ENCODE results near the gene ASMTL.
"Not testable (repeated sequence)": the region's sequence is repeated elsewhere in the genome, so short reads cannot be mapped to it uniquely, and the experiment has no call there.

The ASMTL gene

GRCh38 chrX:1385253-1386223 lies 67.2 kb downstream of the ASMTL start:
- DNase-seq = no peak

DNA sequence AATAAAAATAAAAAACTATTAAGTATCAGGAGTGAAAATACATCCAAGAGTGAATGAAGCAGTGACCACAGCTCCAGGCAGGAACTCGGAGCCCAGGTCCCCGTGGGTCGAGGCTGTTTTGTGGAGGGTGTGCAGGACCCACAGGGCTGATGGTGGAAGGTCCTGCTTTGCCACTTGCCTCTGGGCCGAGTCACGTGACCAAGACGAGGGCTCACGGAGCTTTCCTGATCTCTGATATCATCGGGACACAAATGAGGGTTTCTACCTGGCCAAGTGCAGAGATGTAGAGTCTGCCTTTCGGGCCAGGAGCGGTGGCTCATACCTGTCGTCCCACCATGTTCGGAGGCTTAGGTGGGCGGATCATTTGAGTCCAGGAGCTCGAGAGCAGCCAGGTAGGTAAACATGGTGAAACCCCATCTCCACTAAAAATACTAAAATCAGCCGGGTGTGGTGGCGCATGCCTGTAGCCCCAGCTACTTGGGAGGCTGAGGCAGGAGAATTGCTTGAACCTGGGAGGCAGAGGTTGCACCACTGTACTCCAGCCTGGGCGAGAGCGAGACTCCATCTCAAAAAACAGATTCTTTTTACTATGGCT lies 68.0 kb downstream of the ASMTL start:
- DNase-seq = no peak

GRCh38 chrX:1380672-1381233 lies 72.0 kb downstream of the ASMTL start:
- DNase-seq = no peak

DNA sequence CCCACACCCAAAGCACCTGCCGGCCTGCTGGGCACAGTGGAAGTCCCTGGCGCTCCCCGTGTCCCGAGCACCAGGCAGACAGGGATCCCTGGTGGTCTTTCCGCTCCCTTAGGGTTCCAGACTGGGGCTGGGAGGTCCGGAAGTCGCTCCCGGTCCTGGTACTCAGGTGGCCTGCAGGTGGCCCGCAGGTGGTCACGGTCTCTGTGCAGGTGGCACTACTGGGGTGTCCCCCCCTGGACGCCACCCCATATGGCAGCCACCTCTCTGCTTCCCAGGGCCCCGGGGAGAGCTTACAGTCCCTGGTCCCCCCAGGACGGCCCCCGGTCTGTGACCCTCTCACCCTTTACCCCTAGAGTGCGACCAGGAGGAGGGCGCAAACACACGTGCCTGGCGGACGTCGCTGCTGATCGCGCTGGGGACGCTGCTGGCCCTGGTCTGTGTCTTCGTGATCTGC lies 74.4 kb downstream of the ASMTL start:
- DNase-seq = no peak

GRCh38 chrX:1368385-1368698 lies 84.4 kb downstream of the ASMTL start:
- DNase-seq = no peak

- DNase-seq = not testable (repeated sequence)
These were observed 86.3 kb downstream of the ASMTL start for GRCh38 chrX:1366363-1366762.

- no peak for DNase-seq
These were observed 90.8 kb downstream of the ASMTL start for GRCh38 chrX:1361910-1362309.

DNA sequence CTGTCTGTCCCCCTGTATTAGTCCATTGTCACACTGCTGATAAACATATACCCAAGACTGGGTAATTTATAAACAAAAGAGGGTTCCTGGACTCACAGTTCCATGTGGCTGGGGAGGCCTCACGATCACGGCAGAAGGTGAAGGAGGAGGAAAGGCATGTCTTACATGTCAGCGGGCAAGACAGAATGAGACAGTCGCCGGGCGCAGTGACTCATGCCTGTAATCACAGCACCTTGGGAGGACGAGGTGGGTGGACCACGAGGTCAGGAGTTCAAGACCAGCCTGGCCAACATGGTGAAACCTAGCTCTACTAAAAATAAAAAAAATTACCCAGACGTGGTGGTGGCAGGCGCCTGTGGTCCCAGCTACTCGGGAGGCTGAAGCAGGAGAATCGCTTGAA lies 91.4 kb downstream of the ASMTL start:
- DNase-seq = no peak

- DNase-seq = no peak
These were observed 92.5 kb downstream of the ASMTL start for GRCh38 chrX:1360171-1360570.

GRCh38 chrX:1359477-1359873 lies 93.2 kb downstream of the ASMTL start:
- no peak for DNase-seq

- no peak for DNase-seq
These were observed 93.8 kb downstream of the ASMTL start for GRCh38 chrX:1358793-1359476.

DNA sequence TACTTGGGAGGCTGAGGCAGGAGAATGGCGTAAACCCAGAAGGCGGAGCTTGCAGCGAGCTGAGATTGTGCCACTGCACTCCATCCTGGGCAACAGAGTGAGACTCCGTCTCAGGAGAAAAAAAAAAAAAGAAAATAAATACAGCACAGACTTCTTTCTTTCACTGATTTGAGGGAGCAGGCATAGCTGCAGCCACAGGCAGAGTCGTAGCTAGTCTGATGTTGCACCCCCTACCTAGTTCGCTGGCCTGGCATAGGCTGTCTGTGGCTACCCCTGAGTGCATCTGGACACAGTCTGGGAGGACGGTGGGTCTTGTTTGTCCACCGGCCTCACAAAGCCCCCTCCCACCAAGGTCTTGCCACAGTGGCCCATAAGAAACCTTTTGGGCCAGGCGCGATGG lies 94.7 kb downstream of the ASMTL start:
- DNase-seq = no peak

DNA sequence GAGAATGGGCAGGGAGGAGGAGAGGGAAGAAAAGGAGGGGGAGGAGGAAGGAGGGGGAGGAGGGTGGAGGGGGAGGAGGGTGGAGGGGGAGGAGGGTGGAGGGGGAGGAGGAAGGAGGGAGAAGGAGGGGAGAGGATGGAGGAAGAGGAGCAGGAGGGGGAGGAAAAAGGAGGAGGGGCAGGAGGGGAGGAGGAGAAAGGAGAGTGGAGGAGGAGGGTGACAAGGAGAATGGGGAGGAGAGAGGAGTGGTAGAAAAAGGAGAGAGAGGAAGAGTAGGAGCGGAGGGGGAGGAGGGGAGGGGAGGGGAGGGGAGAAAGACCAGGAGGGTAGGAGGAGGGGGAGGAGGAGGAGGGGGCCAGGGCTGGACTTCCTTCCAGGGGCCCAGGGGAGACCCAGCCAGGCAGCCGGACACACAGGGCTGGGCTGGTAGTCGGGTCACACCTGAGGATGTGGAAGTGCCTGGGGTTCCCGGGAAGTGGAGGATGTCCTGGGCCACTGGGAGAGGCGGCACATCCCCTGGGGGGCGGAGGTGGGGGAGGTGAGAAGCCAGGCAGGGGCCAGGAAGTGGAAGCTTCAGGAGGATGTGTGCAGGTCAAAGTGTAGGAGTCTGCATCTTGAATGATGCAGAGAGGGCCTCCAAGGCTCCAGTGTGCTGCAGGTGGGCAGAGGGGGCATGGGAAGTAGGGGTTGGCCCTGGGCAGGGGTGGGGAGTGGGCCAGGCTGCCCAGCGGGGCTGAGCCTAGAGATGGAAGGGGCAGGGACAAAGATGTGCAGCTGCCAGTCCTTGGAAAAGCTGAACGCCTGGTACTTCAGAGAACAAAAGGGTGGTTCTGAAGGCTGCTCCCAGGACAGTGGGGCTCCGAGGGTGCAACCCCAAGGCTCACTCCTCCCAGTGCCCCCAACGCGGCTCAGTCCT lies 97.3 kb downstream of the ASMTL start:
- no peak for DNase-seq

GRCh38 chrX:1354036-1355019 lies 98.4 kb downstream of the ASMTL start:
- no peak for DNase-seq
